HepG2 (cell line): ENCODE results near the gene SIGLEC9. TPM values are rescaled to one million over a fixed set of nuclear protein-coding genes. Genes with fewer than 3 reads are reported as not detected.

Source experiments
- ATAC-seq: fragments of 200-7000 bp; cut with Tn5 transposase; 3 replicates; pipeline ENCODE4 v1.9.1; 2020; ENCODE audit warnings: mild to moderate bottlenecking, moderate library complexity
- BruUV-seq: library from RNA; stranded (reverse); fragments of 400-500 nt; replicated peaks from 2 replicates; lab custom pipeline; 2021; lab: Mats Ljungman, UMichigan
- CTCF ChIA-PET: fragments of 300-600 bp; formaldehyde crosslinking; extraction: SDS; loops from one replicate; lab custom pipeline; 2021; ENCODE audit warnings: low total read pairs, inconsistent platforms, low intra/inter-chr PET ratio; lab: Yijun Ruan, JAX
- POLR2A ChIA-PET: fragments of 350-600 bp; sonication (Branson Sonifier 250); formaldehyde crosslinking; loops from one replicate; lab custom pipeline; 2020; ENCODE audit warnings: antibody characterized with exemption, inconsistent platforms; lab: Yijun Ruan, JAX
- DNase-seq: peaks from one replicate; pipeline ENCODE4 v3.0.0-alpha.2; 2015; ENCODE audit warnings: low spot score
- FAIRE-seq: peaks from 3 replicates; lab custom pipeline; 2011; peaks lifted over from hg19 to GRCh38; lab: Jason Lieb, UNC
- H2AFZ ChIP-seq: one replicate; pipeline ENCODE4 v1.6.1; 2011; ENCODE audit warnings: low read length, inconsistent platforms
- H3K27ac ChIP-seq: fragments of 300-600 bp; 3 replicates; pipeline ENCODE4 v1.8.0; 2011; ENCODE audit warnings: mixed run types, mild to moderate bottlenecking, mixed read lengths, low read length, inconsistent platforms; ENCODE audit not compliant: insufficient read depth; ENCODE audit errors: extremely low read length
- H3K27me3 ChIP-seq, 2 experiments: fragments of 200-600 bp in 1 of 2; 2 replicates in 1 of 2; 3 replicates in 1 of 2; pipeline versions ENCODE4 v1.6.0 to v1.8.0; 2011; ENCODE audit warnings: low read length in 2 of 2, mild to moderate bottlenecking in 2 of 2, moderate library complexity in 2 of 2, inconsistent platforms in 1 of 2; ENCODE audit not compliant: insufficient read depth in 2 of 2, control insufficient read depth in 1 of 2
- H3K36me3 ChIP-seq, 2 experiments: fragments of 200-600 bp in 1 of 2; replicated peaks in 1 of 2; 2 replicates in 1 of 2; 3 replicates in 1 of 2; pipeline versions ENCODE4 v1.5.1 to v1.8.0; 2011; ENCODE audit warnings: low read length in 2 of 2, inconsistent platforms in 1 of 2; ENCODE audit not compliant: insufficient read depth in 2 of 2, control insufficient read depth in 1 of 2
- H3K4me1 ChIP-seq: 2 replicates; pipeline ENCODE4 v1.5.1; 2012; ENCODE audit warnings: low read length, inconsistent platforms; ENCODE audit not compliant: insufficient read depth
- H3K4me2 ChIP-seq: 2 replicates; pipeline ENCODE4 v1.6.0; 2011; ENCODE audit warnings: low read depth, low read length, inconsistent platforms
- H3K4me3 ChIP-seq, 3 experiments: fragments of 200-600 bp in 1 of 3; sonication (generic), shearing (Covaris generic) in 1 of 3; replicated peaks in 1 of 3; 2 replicates each; pipeline ENCODE4 v1.5.1; 2011 to 2016; ENCODE audit warnings: low read length in 3 of 3, inconsistent platforms in 2 of 3, low read depth in 2 of 3, mild to moderate bottlenecking in 2 of 3, control low read depth in 1 of 3, mixed read lengths in 1 of 3; ENCODE audit not compliant: insufficient read depth in 1 of 3
- H3K79me2 ChIP-seq: one replicate; pipeline ENCODE4 v1.6.1; 2011; ENCODE audit warnings: low read length, inconsistent platforms; ENCODE audit not compliant: insufficient read depth
- H3K9ac ChIP-seq: 2 replicates; pipeline ENCODE4 v1.6.0; 2011; ENCODE audit warnings: mild to moderate bottlenecking, low read depth, low read length, inconsistent platforms; ENCODE audit not compliant: insufficient read depth
- H3K9me3 ChIP-seq: 2 replicates; pipeline ENCODE4 v1.5.1; 2012; ENCODE audit warnings: mild to moderate bottlenecking, low read length
- H4K20me1 ChIP-seq: 2 replicates; pipeline ENCODE4 v1.6.0; 2011; ENCODE audit warnings: inconsistent platforms, mild to moderate bottlenecking, low read length, moderate library complexity; ENCODE audit not compliant: insufficient read depth
- ELF4 ChIP-seq: sonication (generic); formaldehyde crosslinking; IDR thresholded peaks from 2 replicates; pipeline ENCODE4 v1.5.0; 2020; ENCODE audit warnings: missing genetic modification reagents, mild to moderate bottlenecking, moderate library complexity, borderline replicate concordance
- MAF1 ChIP-seq: sonication (generic); formaldehyde crosslinking; IDR thresholded peaks from 2 replicates; pipeline ENCODE4 v1.5.0; 2020; ENCODE audit warnings: missing genetic modification reagents, borderline replicate concordance
- NBN ChIP-seq: fragments of 450-650 bp; conservative IDR thresholded peaks from 2 replicates; pipeline ENCODE4 v1.6.1; 2017
- RFXAP ChIP-seq: sonication (generic); formaldehyde crosslinking; IDR thresholded peaks from 2 replicates; pipeline ENCODE4 v1.4.0; 2020; ENCODE audit warnings: missing genetic modification reagents, borderline replicate concordance
- STAG1 ChIP-seq: sonication (generic); formaldehyde crosslinking; IDR thresholded peaks from 2 replicates; pipeline ENCODE4 v1.4.0; 2020; ENCODE audit warnings: missing genetic modification reagents
- ZNF160 ChIP-seq: sonication (generic); formaldehyde crosslinking; IDR thresholded peaks from 2 replicates; pipeline ENCODE4 v1.8.0; 2022; ENCODE audit warnings: mild to moderate bottlenecking, inconsistent platforms, missing genetic modification reagents
- ZNF224 ChIP-seq: sonication (generic); formaldehyde crosslinking; IDR thresholded peaks from 2 replicates; pipeline ENCODE4 v1.5.0; 2020; ENCODE audit warnings: mild to moderate bottlenecking, missing genetic modification reagents
- ZNF264 ChIP-seq: sonication (generic); formaldehyde crosslinking; IDR thresholded peaks from 2 replicates; pipeline ENCODE4 v1.4.0; 2020; ENCODE audit warnings: missing genetic modification reagents
- ZNF747 ChIP-seq: sonication (generic); formaldehyde crosslinking; IDR thresholded peaks from 2 replicates; pipeline ENCODE4 v1.8.1; 2023; ENCODE audit warnings: missing genetic modification reagents, mild to moderate bottlenecking, borderline replicate concordance
- WGBS: methylation state at CpG from one replicate; pipeline ENCODE4 v1.1.6; 2017; ENCODE audit warnings: low lambda C conversion rate; 5-methylcytosine and 5-hydroxymethylcytosine counted together
- in situ Hi-C: cut with HindIII; loops from 2 replicates; pipeline ENCODE4 v1.10.0; 2017; ENCODE audit warnings: low pct_unique_long_range_greater_than_20kb; ENCODE audit not compliant: extremely low pct_ligation_motif_present
- intact Hi-C: fragments of 100-400 bp; cut with micrococcal nuclease; formaldehyde crosslinking; loops from one replicate; pipeline ENCODE4 v1.10.0; 2022; ENCODE audit not compliant: unreplicated experiment
- polyA plus RNA-seq, 8 experiments: library from polyadenylated mRNA; depleted of rRNA in 3 of 8; stranded (reverse) in 7 of 8; unstranded in 1 of 8; fragments of >200 nt; fragmentation: Illumina TruSeq in 4 of 8; extraction: Trizol in 4 of 8; gene quantifications; 2 replicates each; pipeline versions ENCODE4 v1.2.1 to v1.2.3, GENCODE V29; 2011 to 2016; ENCODE audit warnings: low read depth in 4 of 8, missing spikeins in 1 of 8, mixed read lengths in 1 of 8; ENCODE audit not compliant: insufficient read depth in 1 of 8
- total RNA-seq, 5 experiments: library from RNA; depleted of rRNA; stranded (reverse); fragments of >200 nt; fragmentation: Illumina TruSeq; extraction: Trizol; gene quantifications; 2 replicates each; pipeline ENCODE4 v1.2.3, GENCODE V29; 2016; ENCODE audit warnings: low read depth in 1 of 5
- TF ChIP-seq, protein P1 (sequence below): sonication (generic); formaldehyde crosslinking; conservative IDR thresholded peaks from 2 replicates; pipeline ENCODE4 v1.5.0; 2020; ENCODE audit warnings: missing genetic modification reagents
- TF ChIP-seq, protein P2 (sequence below): sonication (generic); formaldehyde crosslinking; IDR thresholded peaks from 2 replicates; pipeline ENCODE4 v1.4.0; 2020; ENCODE audit warnings: missing genetic modification reagents
- TF ChIP-seq, protein P3 (sequence below): sonication (generic); formaldehyde crosslinking; IDR thresholded peaks from 2 replicates; pipeline ENCODE4 v1.5.0; 2020; ENCODE audit warnings: missing genetic modification reagents

SIGLEC9 gene
- total and polyA plus RNA-seq, 2 of the 13 experiments (the other 11 are each of a cell fraction or from before 2014, with no cell fraction given) = not detected

DNA sequence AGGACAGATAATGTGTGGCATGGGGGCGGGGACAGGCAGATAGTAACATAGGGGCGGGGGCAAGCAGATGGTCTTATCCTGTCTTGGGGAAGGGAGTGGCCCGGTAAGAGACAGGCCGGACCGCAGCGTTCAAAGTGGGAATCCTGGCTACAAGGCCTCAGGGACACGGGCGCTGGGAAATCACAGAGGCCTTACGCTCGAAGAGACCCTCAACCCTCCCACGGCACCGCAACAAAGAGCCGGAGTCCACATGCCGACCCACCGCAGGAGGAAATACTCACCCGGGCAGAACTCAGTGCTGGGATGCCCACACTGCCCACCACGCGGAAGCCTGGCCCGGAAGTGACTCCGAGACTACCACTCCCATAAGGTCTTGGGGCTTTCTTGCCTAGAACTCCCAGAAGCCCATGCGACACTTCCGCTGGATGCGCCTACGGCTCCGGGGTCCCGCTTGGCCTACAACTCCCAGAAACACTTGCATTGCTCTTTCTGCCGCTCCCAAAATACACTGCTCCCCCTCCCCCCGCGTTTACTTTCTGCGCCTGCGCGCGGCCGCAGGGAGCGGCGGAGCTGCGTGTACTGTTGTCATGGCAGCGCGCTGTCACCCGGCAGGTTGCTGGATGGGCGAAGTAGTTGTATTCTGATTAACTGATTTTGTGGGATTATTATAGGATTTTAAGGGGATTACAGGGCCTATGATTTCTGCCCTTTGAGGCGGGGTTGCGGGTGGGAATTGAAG, 16.5 kb upstream of the SIGLEC9 start, which contains the start of gene CTU1 (continued):
- TF ChIP-seq, protein P1, sequence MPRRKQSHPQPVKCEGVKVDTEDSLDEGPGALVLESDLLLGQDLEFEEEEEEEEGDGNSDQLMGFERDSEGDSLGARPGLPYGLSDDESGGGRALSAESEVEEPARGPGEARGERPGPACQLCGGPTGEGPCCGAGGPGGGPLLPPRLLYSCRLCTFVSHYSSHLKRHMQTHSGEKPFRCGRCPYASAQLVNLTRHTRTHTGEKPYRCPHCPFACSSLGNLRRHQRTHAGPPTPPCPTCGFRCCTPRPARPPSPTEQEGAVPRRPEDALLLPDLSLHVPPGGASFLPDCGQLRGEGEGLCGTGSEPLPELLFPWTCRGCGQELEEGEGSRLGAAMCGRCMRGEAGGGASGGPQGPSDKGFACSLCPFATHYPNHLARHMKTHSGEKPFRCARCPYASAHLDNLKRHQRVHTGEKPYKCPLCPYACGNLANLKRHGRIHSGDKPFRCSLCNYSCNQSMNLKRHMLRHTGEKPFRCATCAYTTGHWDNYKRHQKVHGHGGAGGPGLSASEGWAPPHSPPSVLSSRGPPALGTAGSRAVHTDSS (CRISPR knock-in tag) = no peak

DNA sequence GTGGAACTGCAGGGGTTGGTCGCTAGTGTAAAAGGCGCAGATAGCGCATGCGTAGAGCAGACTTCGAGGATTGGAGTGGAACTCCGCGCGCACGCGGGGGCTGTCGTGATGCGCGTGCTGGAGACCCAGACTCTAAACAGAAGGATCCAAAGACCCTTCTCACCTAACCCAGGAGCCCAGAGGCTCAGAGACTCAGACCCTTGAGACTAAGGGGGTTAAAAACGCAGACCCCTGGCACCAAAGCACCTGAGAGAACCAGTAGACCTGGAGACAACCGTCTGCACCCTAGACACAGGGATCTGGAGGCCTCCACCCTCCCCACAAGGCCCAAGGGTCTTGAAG, 15.9 kb upstream of the SIGLEC9 start:
- intact Hi-C loops = loop anchor here (10.0 kb wide), 1 partner anchor 174 kb away; no protein-coding TSS in a partner anchor

More for the DNA sequence above, 15.9 kb upstream of the SIGLEC9 start:
- peak overlapping the region; percentile 38 to 91 (median 44); a peak in 5 of 6 replicates for H3K4me3 ChIP-seq
- 19% methylated on average over 15 of the region's 15 CpGs for whole genome bisulfite sequencing
- DNase-seq (no peak), FAIRE-seq (no peak), ATAC-seq (no peak)
- peaks cover 0 to under 1% of the 10 kb centered on the region in 2 experiments; a peak in 1 of 5 replicates for H3K36me3 ChIP-seq
- BruUV-seq = no TSS peak
- H3K27me3 ChIP-seq = peaks cover 0 to 9% of the 10 kb centered on the region in 2 experiments; a peak in 1 of 5 replicates
- in situ Hi-C loops = no loop called here
- H3K79me2 ChIP-seq = peaks cover 3% of the 10 kb centered on the region
- H3K9me3 ChIP-seq = no peaks in the 10 kb centered on the region
- H3K27ac ChIP-seq = no peak overlapping the region
- ChIA-PET CTCF (no interaction called here), POLR2A (no interaction called here)
- 0 out of 2 replicates have a peak overlapping the region, but pooled peaks have one; percentile 1 for H3K9ac ChIP-seq
- no peaks in the 10 kb centered on the region for H4K20me1 ChIP-seq
- H3K4me2 ChIP-seq = peak overlapping the region; percentile 72
- H2AFZ ChIP-seq = no peak overlapping the region
- H3K4me1 ChIP-seq = peaks cover 15% of the 10 kb centered on the region
- TF ChIP-seq ELF4 (CRISPR knock-in tag) = 0 out of 2 replicates have a peak, but pooled peaks have one; percentile 4
- TF ChIP-seq STAG1 (CRISPR knock-in tag) = no peak
- 0 out of 2 replicates have a peak, but pooled peaks have one; percentile 5 for TF ChIP-seq MAF1 (CRISPR knock-in tag)
- TF ChIP-seq ZNF747 (CRISPR knock-in tag) = peak; percentile 8; the same call in 1 of the 2 replicates
- TF ChIP-seq ZNF224 = 0 out of 2 replicates have a peak, but pooled peaks have one; percentile 23
- no peak for TF ChIP-seq ZNF160 (CRISPR knock-in tag)
- TF ChIP-seq, protein P2, sequence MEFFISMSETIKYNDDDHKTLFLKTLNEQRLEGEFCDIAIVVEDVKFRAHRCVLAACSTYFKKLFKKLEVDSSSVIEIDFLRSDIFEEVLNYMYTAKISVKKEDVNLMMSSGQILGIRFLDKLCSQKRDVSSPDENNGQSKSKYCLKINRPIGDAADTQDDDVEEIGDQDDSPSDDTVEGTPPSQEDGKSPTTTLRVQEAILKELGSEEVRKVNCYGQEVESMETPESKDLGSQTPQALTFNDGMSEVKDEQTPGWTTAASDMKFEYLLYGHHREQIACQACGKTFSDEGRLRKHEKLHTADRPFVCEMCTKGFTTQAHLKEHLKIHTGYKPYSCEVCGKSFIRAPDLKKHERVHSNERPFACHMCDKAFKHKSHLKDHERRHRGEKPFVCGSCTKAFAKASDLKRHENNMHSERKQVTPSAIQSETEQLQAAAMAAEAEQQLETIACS = 0 out of 2 replicates have a peak, but pooled peaks have one; percentile 12
- TF ChIP-seq, protein P3, sequence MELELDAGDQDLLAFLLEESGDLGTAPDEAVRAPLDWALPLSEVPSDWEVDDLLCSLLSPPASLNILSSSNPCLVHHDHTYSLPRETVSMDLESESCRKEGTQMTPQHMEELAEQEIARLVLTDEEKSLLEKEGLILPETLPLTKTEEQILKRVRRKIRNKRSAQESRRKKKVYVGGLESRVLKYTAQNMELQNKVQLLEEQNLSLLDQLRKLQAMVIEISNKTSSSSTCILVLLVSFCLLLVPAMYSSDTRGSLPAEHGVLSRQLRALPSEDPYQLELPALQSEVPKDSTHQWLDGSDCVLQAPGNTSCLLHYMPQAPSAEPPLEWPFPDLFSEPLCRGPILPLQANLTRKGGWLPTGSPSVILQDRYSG (CRISPR knock-in tag) = 0 out of 2 replicates have a peak, but pooled peaks have one; percentile 4
- TF ChIP-seq RFXAP = peak; percentile 14; the same call in 1 of the 2 replicates
- no peak for TF ChIP-seq NBN
- 0 out of 2 replicates have a peak, but pooled peaks have one; percentile 10 for TF ChIP-seq ZNF264 (CRISPR knock-in tag)
